Left ventricle myocardium inferior (tissue), 1 donor: ENCODE data around the gene PJA2. TPM values are rescaled to one million over a fixed set of nuclear protein-coding genes. Genes with fewer than 3 reads are reported as not detected.

Source experiments
- DNase-seq: peaks from one replicate; pipeline ENCODE4 v3.0.0-alpha.2; 2020
- H3K27ac ChIP-seq: fragments of 200-600 bp; replicated peaks from 2 replicates; pipeline ENCODE4 v1.8.0; 2021
- H3K27me3 ChIP-seq: fragments of 200-600 bp; 2 replicates; pipeline ENCODE4 v1.8.0; 2021; ENCODE audit warnings: low read depth
- H3K36me3 ChIP-seq: fragments of 200-600 bp; 2 replicates; pipeline ENCODE4 v1.8.0; 2021
- H3K4me1 ChIP-seq: fragments of 200-600 bp; 2 replicates; pipeline ENCODE4 v1.8.0; 2021
- H3K4me3 ChIP-seq: fragments of 200-600 bp; 2 replicates; pipeline ENCODE4 v1.8.0; 2021; ENCODE audit warnings: mild to moderate bottlenecking, moderate library complexity
- H3K9me3 ChIP-seq: fragments of 200-600 bp; replicated peaks from 2 replicates; pipeline ENCODE4 v1.8.0; 2021
- intact Hi-C: fragments of 100-400 bp; cut with micrococcal nuclease; formaldehyde crosslinking; loops from one replicate; pipeline ENCODE4 v1.11.0; 2022
- total RNA-seq: library from RNA; stranded (reverse); fragmentation: NEBNext Ultra II Directional; extraction: Animal tissue kit (Norgen Biotek cat#: 25700); gene quantifications from one replicate; pipeline ENCODE4 v1.2.1, GENCODE V29; 2021
- TF ChIP-seq, protein P1 (sequence below): fragments of 200-600 bp; IDR thresholded peaks from 2 replicates; pipeline ENCODE4 v1.8.0; 2021; ENCODE audit warnings: antibody characterized with exemption, mild to moderate bottlenecking, borderline replicate concordance
- donor health status: DM: no; HTN: yes; CAD: no; lungs with severe emphysema.

Gene PJA2
- total RNA-seq, 1 donor from 2014 or later, result 77.5 TPM

DNA sequence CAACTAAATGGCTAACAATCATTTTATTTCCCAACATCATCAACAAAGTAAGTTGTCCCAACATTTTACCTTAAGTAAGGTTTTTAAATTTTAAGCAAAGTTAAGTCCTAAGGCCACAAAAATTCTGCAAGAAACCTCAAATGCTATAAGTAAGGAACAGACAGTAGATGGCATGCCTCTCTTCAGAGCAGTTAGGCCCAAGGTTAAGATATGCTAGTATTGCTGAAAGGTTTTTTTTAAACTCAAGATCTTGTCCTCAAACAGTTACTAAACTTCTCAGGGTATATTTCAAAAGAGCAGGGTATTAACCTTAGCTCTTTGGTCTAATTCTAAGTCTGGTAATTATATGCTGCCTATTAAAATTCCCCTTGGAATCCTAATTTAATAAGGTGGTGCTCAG, 35.1 kb downstream of the PJA2 start:
- TF ChIP-seq, protein P1, sequence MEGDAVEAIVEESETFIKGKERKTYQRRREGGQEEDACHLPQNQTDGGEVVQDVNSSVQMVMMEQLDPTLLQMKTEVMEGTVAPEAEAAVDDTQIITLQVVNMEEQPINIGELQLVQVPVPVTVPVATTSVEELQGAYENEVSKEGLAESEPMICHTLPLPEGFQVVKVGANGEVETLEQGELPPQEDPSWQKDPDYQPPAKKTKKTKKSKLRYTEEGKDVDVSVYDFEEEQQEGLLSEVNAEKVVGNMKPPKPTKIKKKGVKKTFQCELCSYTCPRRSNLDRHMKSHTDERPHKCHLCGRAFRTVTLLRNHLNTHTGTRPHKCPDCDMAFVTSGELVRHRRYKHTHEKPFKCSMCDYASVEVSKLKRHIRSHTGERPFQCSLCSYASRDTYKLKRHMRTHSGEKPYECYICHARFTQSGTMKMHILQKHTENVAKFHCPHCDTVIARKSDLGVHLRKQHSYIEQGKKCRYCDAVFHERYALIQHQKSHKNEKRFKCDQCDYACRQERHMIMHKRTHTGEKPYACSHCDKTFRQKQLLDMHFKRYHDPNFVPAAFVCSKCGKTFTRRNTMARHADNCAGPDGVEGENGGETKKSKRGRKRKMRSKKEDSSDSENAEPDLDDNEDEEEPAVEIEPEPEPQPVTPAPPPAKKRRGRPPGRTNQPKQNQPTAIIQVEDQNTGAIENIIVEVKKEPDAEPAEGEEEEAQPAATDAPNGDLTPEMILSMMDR, result no peak
- no peaks in the 10 kb centered on the region for H3K27me3 ChIP-seq
- no peak for DNase-seq
- no peaks in the 10 kb centered on the region for H3K9me3 ChIP-seq
- peaks cover 30% of the 10 kb centered on the region for H3K36me3 ChIP-seq
- intact Hi-C loops, result no loop called here
- H3K4me3 ChIP-seq, result no peak overlapping the region
- peaks cover 54% of the 10 kb centered on the region for H3K4me1 ChIP-seq
- no peak overlapping the region for H3K27ac ChIP-seq

DNA sequence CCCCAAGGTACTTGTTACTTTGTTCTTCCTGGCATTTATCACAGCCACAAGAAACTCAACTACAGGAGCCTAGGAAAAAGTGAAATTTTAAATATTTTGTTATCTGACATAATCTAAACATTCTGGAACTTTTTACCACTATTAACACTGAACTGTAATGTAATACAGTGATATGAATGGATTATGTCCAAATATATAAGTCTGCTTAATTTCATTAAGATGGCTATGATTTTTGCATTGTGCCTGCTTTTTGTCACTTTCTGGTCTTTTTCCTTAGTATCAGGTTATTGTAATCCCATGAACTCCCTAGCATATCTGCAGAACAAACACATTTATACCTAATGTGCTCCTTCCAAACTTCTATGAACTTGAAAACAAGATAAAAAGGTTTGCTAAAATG, 35.8 kb downstream of the PJA2 start:
- intact Hi-C loops, result no loop called here
- Histone ChIP-seq H3K36me3 (peaks cover 30% of the 10 kb centered on the region), H3K27ac (no peak overlapping the region), H3K4me3 (no peak overlapping the region), H3K9me3 (no peaks in the 10 kb centered on the region), H3K27me3 (no peaks in the 10 kb centered on the region), H3K4me1 (peaks cover 54% of the 10 kb centered on the region)
- DNase-seq, result no peak
- TF ChIP-seq, protein P1, result no peak

DNA sequence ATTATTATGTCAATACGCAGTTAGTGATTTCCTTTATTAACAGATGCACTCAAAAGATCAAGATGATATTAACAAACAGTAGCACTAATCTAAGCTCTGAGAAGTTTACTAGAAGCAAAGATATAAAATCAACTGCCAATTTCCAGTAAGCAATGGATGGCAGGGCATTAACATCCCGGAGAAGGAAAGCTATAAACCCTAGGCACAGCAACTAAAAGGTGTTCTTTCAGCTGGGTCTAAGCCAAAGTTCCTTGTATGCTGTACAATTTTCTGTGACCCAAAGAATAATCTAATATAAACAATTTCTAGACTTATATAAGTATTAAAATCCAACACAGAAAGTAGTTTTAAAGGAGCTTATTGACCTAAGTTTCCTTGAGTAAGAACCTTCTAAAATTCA, 39.4 kb downstream of the PJA2 start:
- H3K4me1 ChIP-seq, result peaks cover 45% of the 10 kb centered on the region
- H3K36me3 ChIP-seq, result peaks cover 40% of the 10 kb centered on the region

DNA sequence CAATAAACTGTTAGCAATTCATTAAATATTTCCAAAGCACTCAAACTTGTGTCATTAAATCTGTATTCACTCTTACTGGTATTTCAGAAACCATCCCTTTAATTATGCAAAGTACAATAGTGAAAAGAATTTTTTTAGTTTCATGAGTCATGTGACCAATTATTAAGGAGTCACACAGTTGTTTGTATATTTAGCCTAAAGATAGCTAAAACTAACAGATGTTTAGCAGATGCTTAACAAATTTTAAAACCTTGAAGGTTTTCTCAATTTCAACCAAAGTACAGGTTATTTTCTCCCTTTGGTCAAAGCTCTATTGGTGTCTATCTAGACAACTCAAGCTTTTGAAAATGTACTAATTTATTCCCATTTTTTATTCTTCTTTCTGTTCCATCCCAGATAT, 44.1 kb downstream of the PJA2 start:
- H3K27me3 ChIP-seq, result no peaks in the 10 kb centered on the region
- peaks cover 32% of the 10 kb centered on the region for H3K4me1 ChIP-seq
- H3K4me3 ChIP-seq, result no peak overlapping the region
- DNase-seq, result no peak
- H3K36me3 ChIP-seq, result peaks cover 61% of the 10 kb centered on the region
- H3K9me3 ChIP-seq, result peaks cover 15% of the 10 kb centered on the region
- TF ChIP-seq, protein P1, result no peak
- no peak overlapping the region for H3K27ac ChIP-seq
- intact Hi-C loops, result no loop called here

More for the DNA sequence above, 39.4 kb downstream of the PJA2 start:
- intact Hi-C loops, result no loop called here
- peaks cover 15% of the 10 kb centered on the region for H3K9me3 ChIP-seq
- H3K27me3 ChIP-seq, result no peaks in the 10 kb centered on the region
- H3K4me3 ChIP-seq, result no peak overlapping the region
- H3K27ac ChIP-seq, result no peak overlapping the region
- TF ChIP-seq, protein P1, result no peak
- DNase-seq, result no peak

DNA sequence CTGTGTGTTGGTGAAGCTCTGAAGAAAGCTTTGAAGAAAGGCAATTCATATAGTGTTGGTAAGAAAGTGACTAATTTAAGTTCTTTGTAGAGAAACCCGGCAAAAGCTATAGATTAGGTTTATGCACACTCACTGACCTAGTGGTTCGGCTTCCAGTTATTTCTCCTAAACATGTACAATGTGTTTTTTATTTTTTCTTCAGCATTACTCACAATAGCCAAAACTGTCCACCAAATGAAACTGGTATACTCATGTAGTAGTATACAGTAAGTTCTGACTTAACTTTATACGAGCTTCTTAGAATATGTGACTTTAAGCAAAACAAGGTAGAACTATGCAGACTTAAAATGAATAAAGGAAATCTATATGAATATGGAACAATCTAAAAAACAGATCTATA, 44.8 kb downstream of the PJA2 start:
- TF ChIP-seq, protein P1, result no peak
- DNase-seq, result no peak
- H3K36me3 ChIP-seq, result peaks cover 66% of the 10 kb centered on the region
- peaks cover 27% of the 10 kb centered on the region for H3K4me1 ChIP-seq
- no peak overlapping the region for H3K27ac ChIP-seq
- H3K9me3 ChIP-seq, result peaks cover 15% of the 10 kb centered on the region
- H3K27me3 ChIP-seq, result no peaks in the 10 kb centered on the region
- H3K4me3 ChIP-seq, result no peak overlapping the region
- intact Hi-C loops, result no loop called here

DNA sequence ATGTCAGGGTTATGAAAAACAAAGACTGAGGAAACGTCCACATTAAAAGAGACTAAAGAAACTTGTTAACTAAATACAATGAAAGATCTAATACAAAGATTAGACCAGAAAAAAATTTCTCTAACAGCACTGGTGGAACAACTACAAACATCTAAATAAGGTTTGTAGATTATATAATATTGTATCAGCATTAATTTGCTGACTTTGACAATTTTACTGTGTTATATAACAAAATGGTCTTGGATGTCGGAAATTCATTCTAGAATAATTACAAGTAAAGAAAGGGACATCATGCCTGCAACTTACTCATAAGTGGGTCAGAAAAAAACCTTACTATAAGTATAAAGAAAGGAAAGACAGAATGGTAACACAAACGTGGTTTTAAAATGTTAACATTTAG, 50.1 kb downstream of the PJA2 start:
- Histone ChIP-seq H3K4me1 (peaks cover 24% of the 10 kb centered on the region), H3K9me3 (no peaks in the 10 kb centered on the region), H3K27ac (no peak overlapping the region), H3K36me3 (peaks cover 46% of the 10 kb centered on the region), H3K4me3 (no peak overlapping the region), H3K27me3 (no peaks in the 10 kb centered on the region)
- intact Hi-C loops, result no loop called here
- no peak for DNase-seq
- TF ChIP-seq, protein P1, result no peak
